Activated naive CD4-positive, alpha-beta T cell treated with anti-CD3 and anti-CD28 coated beads, Interleukin-2, amount 50 U/mL, for 24 hours (primary cell): Measurements from ENCODE around the gene DPY19L2.
"Not testable (repeated sequence)": the region's sequence is repeated elsewhere in the genome, so short reads cannot be mapped to it uniquely, and the experiment has no call there.

ENCODE experiments used
- H3K27ac Mint-ChIP-seq: one replicate; pipeline ENCODE4 v1.8.0; 2021; ENCODE audit warnings: mild to moderate bottlenecking, mixed read lengths
- H3K27me3 Mint-ChIP-seq: one replicate; pipeline ENCODE4 v1.8.0; 2021; ENCODE audit warnings: mixed read lengths
- H3K36me3 Mint-ChIP-seq: one replicate; pipeline ENCODE4 v1.8.0; 2021; ENCODE audit warnings: mixed read lengths
- H3K4me1 Mint-ChIP-seq: one replicate; pipeline ENCODE4 v1.8.0; 2021; ENCODE audit warnings: mixed read lengths
- H3K4me3 Mint-ChIP-seq: one replicate; pipeline ENCODE4 v1.8.0; 2021; ENCODE audit warnings: mild to moderate bottlenecking, mixed read lengths
- H3K9me3 Mint-ChIP-seq: one replicate; pipeline ENCODE4 v1.8.0; 2021; ENCODE audit warnings: mixed read lengths

The DPY19L2 gene

DNA sequence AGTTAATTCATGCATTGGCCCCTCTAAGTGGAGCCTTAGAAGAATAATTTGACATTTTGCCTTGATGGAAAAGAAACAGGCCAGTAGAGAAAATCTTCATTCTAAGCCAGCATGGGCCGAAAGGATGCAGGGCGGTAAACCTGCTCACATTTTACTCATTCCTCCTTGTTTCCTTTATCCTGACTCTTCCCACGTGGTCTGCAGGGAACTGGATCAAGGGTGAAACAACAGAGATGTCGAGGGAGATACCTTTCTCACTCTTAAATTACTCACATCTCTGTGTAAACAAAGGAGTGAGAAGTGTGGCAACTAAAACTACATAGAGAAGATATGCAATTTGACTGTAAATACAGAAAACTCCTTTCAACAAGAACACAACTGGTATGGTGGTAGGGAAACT is 73.5 kb downstream of the DPY19L2 start:
- H3K4me1 Mint-ChIP-seq, H3K27me3 Mint-ChIP-seq, H3K4me3 Mint-ChIP-seq, H3K36me3 Mint-ChIP-seq, H3K9me3 Mint-ChIP-seq, H3K27ac Mint-ChIP-seq: not testable (repeated sequence)

DNA sequence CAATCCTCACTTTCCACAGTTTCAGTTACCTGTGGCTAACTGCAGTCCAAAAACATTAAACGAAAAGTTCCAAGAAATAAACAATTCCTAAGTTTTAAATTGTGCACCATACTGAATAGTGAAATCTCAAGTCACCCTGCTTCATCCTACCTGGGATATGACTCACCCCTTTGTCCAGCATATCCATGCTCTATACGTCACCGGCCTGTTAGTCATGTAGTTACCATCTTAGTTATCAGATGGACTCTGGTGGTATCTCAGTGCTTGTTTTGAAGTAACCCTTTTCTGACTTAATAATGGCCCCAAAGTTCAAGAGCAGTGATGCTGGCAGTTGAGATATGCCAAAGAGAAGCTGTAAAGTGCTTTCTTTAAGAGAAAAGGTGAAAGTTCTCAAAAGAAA is 83.9 kb downstream of the DPY19L2 start:
- not testable (repeated sequence) for H3K27ac Mint-ChIP-seq, H3K4me3 Mint-ChIP-seq, H3K36me3 Mint-ChIP-seq, H3K9me3 Mint-ChIP-seq, H3K4me1 Mint-ChIP-seq, H3K27me3 Mint-ChIP-seq

DNA sequence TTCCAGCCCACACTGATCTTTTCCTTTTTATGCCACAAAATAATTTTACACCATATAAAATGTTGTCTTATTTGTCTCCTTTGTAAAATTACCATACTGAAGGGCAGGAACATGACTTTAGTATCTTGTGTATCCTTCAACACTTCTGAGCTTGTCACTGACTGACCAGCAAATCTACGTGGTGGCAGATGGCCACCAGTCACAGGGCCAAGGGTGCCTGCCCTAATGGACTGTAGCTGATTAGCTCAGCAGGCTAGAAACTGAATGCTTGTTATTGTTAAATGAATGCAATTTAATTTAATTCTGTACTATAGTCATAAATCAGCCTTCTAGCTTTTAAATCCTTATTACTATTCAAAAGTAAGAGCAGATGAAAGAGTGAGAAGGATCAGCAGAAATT is 85.0 kb downstream of the DPY19L2 start:
- not testable (repeated sequence) for H3K27me3 Mint-ChIP-seq, H3K27ac Mint-ChIP-seq, H3K36me3 Mint-ChIP-seq, H3K9me3 Mint-ChIP-seq, H3K4me3 Mint-ChIP-seq, H3K4me1 Mint-ChIP-seq

DNA sequence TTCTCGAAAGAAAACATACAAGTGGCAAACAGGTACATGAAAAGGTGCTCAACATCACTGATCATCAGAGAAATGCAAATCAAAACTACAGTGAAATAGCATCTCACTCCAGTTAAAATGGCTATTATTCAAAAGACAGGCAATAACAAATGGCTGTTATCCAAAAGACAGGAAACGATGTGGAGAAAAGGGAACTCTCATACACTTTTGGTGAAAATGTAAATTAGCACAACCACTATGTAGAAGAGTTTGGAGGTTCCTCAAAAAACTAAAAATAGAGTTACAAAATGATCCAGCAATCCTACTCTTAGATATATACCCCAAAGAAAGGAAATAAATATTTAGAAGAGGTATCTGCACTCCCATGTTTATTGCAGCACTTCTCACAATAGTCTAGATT is 90.7 kb downstream of the DPY19L2 start:
- not testable (repeated sequence) for H3K27ac Mint-ChIP-seq, H3K9me3 Mint-ChIP-seq, H3K4me3 Mint-ChIP-seq, H3K27me3 Mint-ChIP-seq, H3K36me3 Mint-ChIP-seq, H3K4me1 Mint-ChIP-seq

- H3K27me3 Mint-ChIP-seq, H3K9me3 Mint-ChIP-seq, H3K36me3 Mint-ChIP-seq, H3K4me1 Mint-ChIP-seq, H3K27ac Mint-ChIP-seq, H3K4me3 Mint-ChIP-seq: not testable (repeated sequence)
These were observed 96.3 kb downstream of the DPY19L2 start for GRCh38 chr12:63572038-63572437.

DNA sequence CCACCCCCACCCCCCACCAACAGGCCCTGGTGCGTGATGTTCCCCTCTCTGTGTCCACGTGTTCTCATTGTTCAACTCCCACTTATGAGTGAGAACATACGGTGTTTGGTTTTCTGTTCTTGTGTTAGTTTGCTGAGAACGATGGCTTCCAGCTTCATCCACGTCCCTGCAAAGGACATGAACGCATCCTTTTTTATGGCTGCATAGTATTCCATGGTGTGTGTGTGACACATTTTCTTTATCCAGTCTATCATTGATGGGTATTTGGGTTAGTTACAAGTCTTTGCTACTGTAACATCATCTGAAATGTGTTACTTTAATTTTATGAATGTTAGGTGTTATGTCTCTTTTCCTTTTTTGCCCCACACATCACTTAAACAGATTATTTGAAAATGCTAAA is 109.8 kb downstream of the DPY19L2 start:
- H3K27ac Mint-ChIP-seq, result not testable (repeated sequence)

GRCh38 chr12:63551397-63551796 is 116.9 kb downstream of the DPY19L2 start:
- not testable (repeated sequence) for H3K9me3 Mint-ChIP-seq, H3K27me3 Mint-ChIP-seq, H3K4me3 Mint-ChIP-seq, H3K4me1 Mint-ChIP-seq, H3K27ac Mint-ChIP-seq, H3K36me3 Mint-ChIP-seq

More for the DNA sequence above, 109.8 kb downstream of the DPY19L2 start:
- not testable (repeated sequence) for H3K36me3 Mint-ChIP-seq, H3K4me1 Mint-ChIP-seq, H3K4me3 Mint-ChIP-seq, H3K9me3 Mint-ChIP-seq, H3K27me3 Mint-ChIP-seq

DNA sequence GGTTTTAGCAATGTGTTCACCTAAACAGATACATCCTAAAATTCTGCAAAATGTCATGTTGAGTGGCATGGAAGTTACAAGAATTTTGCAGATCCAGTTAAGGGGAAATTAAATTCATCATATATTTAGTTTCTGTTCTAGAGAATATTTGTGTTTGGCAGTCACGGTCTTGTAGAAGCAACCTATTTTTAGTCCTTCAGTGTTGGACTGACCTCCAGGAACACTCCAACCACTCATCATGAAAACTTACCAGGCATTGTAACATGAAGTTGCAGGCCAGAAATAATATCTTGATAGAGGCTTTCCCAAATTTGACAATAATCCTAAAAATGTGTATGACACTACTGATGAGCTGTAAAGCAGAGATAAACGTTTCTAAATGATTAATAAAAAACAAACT is 119.3 kb downstream of the DPY19L2 start:
- H3K36me3 Mint-ChIP-seq, H3K4me3 Mint-ChIP-seq, H3K4me1 Mint-ChIP-seq, H3K27me3 Mint-ChIP-seq, H3K9me3 Mint-ChIP-seq, H3K27ac Mint-ChIP-seq: not testable (repeated sequence)

DNA sequence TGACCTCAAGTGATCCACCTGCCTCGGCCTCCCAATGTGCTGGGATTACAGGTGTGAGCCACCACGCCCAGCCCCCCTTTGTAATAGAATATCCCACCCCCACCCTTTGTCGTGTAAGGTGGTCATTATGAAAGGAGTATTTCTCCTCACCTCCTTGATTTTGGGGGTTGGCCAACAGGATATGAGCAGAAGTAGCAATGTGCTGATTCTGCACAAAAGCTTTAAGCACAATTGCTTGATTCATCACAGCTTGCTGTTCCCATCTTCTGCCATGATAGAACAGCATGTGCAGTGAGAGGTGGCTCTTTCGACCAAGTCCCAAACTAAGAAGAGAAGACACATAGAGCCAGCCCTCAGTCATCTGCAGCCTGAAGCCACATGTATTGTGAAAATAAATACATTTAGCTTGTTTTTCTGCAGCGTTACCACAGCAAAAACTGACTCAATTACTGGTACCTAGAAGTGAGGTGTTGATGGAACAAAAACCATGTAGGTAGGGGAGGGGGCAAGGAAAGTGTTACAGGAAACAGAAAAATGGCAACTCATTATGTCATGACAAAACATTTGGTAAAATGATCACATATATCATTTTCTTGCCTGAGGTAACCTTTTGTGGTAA is 122.9 kb downstream of the DPY19L2 start:
- H3K36me3 Mint-ChIP-seq, H3K9me3 Mint-ChIP-seq, H3K4me1 Mint-ChIP-seq, H3K27ac Mint-ChIP-seq, H3K4me3 Mint-ChIP-seq, H3K27me3 Mint-ChIP-seq: not testable (repeated sequence)

DNA sequence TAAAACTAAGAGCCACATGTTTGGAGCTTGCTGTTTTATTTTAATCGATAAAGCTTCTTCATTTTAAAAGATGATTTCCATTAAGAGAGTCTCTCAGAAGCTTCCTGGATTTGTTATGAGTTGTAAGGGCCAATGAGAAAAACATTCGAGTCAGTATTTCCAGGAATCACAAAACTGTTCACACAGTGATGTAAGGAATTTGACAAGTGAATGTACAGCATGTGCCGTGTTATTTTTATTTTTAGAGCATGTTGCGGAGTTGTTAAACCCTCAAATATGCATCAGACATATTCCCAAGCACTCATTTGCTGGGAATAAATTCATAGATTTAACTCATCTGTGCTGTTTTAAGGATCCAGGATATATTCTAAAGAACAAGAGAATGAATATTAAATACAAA is 129.6 kb downstream of the DPY19L2 start:
- H3K36me3 Mint-ChIP-seq, H3K27me3 Mint-ChIP-seq, H3K4me3 Mint-ChIP-seq, H3K4me1 Mint-ChIP-seq, H3K9me3 Mint-ChIP-seq, H3K27ac Mint-ChIP-seq: not testable (repeated sequence)

DNA sequence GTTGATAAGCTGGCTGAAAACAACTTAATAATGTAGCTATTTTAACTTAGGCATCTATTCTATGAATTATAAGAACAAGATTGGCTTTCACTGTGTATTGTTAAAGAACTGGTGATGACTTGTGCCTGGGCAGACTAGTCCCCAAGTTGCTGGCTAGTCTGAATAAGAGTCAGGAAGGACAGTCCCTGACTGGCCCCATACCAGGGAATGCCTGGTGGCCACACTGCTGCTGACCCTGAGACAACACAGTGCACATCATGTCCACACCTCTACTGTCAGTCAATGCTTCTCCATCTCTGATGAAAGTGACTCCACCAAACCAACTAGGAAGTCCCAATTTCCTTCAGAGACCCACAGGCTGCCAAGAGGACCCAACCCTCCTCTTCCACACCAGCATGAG is 130.5 kb downstream of the DPY19L2 start:
- not testable (repeated sequence) for H3K9me3 Mint-ChIP-seq, H3K4me1 Mint-ChIP-seq, H3K27me3 Mint-ChIP-seq, H3K27ac Mint-ChIP-seq, H3K36me3 Mint-ChIP-seq, H3K4me3 Mint-ChIP-seq

DNA sequence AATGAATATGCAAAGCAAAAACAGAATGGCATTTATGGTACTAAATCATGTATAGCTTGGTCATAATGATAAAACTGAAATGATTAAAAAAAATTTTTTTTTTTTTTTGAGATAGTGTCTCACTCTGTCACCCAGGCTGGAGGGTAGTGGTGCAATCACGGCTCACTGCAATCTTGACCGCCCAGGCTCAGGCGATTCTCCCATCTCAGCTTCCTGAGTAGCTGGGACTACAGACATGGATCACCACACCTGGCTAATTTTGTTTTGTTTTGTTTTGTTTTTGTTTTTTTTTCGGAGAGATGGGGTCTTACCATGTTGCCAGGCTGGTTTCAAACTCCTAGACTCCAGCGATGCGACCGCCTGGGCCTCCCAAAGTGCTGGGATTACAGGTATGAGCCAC is 138.7 kb downstream of the DPY19L2 start:
- H3K27ac Mint-ChIP-seq, H3K9me3 Mint-ChIP-seq, H3K36me3 Mint-ChIP-seq, H3K4me1 Mint-ChIP-seq, H3K27me3 Mint-ChIP-seq, H3K4me3 Mint-ChIP-seq: not testable (repeated sequence)

DNA sequence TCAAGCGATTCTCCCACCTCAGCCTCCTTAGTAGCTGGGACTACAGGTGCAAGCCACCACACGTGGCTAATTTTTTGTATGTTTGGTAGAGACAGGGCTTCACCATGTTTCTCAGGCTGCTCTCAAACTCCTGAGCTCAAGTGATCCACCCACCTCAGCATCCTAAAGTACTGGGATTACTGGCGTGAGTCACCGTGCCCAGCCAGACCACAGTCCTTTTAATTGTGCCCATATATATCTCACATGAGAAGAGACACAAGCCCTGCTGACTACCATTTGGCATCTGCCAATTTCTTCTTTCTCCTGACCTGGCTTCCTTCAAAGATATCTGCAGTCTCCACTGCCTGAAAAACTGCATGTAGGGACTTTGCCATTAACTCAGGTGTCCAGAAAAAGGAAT is 142.5 kb downstream of the DPY19L2 start:
- Mint-ChIP-seq H3K9me3 (no peaks in the 10 kb centered on the region), H3K27ac (no peak overlapping the region), H3K27me3 (no peaks in the 10 kb centered on the region), H3K4me3 (no peak overlapping the region), H3K4me1 (no peaks in the 10 kb centered on the region), H3K36me3 (no peaks in the 10 kb centered on the region)

DNA sequence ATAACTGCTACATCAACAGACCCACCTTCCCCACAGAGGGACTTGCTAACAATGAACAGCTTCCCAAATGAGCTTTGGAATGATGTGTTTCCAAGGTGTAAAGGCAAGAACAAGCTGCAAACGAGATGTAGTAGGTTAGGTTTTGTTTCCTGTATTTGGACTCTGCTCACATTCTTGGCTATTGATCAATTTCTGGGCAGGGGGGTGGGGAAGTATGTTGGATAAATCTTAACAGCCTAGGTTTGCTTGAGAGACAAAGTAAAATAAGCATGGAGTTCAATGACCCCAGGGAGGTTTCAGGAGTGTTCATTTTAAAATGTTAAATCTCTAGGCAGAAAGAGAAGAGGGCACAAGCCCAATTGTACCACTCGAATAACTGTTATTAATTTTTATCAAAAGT is 146.6 kb downstream of the DPY19L2 start:
- Mint-ChIP-seq H3K9me3 (no peaks in the 10 kb centered on the region), H3K4me3 (no peak overlapping the region), H3K36me3 (no peaks in the 10 kb centered on the region), H3K27ac (no peak overlapping the region), H3K4me1 (no peaks in the 10 kb centered on the region), H3K27me3 (no peaks in the 10 kb centered on the region)
